OCI-LY7 (cell line): ENCODE results near the gene NSUN7. TPM values are rescaled to one million over a fixed set of nuclear protein-coding genes. Genes with fewer than 3 reads are reported as not detected.

ENCODE experiments used
- BruUV-seq: library from RNA; stranded (reverse); fragments of 400-500 nt; replicated peaks from 2 replicates; lab custom pipeline; 2021; lab: Mats Ljungman, UMichigan
- CTCF ChIA-PET: fragments of 300-600 bp; sonication (Branson Sonifier 250); formaldehyde crosslinking; loops from one replicate; lab custom pipeline; 2022; ENCODE audit warnings: antibody characterized with exemption; ENCODE audit not compliant: unreplicated experiment; lab: Charles Lee
- POLR2A ChIA-PET: fragments of 300-600 bp; sonication (Branson Sonifier 250); formaldehyde crosslinking; loops from one replicate; lab custom pipeline; 2022; ENCODE audit warnings: antibody characterized with exemption; lab: Charles Lee
- DNase-seq: peaks from one replicate; pipeline ENCODE4 v3.0.0-alpha.2; 2015; ENCODE audit warnings: low spot score
- H2AFZ ChIP-seq: fragments of 200-600 bp; sonication (generic), shearing (Covaris generic); 2 replicates; pipeline ENCODE4 v1.6.1; 2014; ENCODE audit warnings: mild to moderate bottlenecking, antibody characterized with exemption, low read length, moderate library complexity
- H3K27ac ChIP-seq: fragments of 200-600 bp; sonication (generic); 2 replicates; pipeline ENCODE4 v1.5.1; 2014; ENCODE audit warnings: mixed run types, low read depth, mild to moderate bottlenecking, moderate library complexity, low read length, inconsistent platforms; ENCODE audit not compliant: poor library complexity, severe bottlenecking
- H3K36me3 ChIP-seq: fragments of 200-600 bp; sonication (generic); 2 replicates; pipeline ENCODE4 v1.6.1; 2014; ENCODE audit warnings: mild to moderate bottlenecking, antibody characterized with exemption, low read length, moderate library complexity, mixed read lengths; ENCODE audit not compliant: insufficient read depth
- H3K4me1 ChIP-seq: fragments of 200-600 bp; sonication (generic); 2 replicates; pipeline ENCODE4 v1.5.1; 2014; ENCODE audit warnings: mild to moderate bottlenecking, low read length; ENCODE audit not compliant: insufficient read depth, poor library complexity, severe bottlenecking
- H3K4me2 ChIP-seq: fragments of 200-600 bp; sonication (generic); 2 replicates; pipeline ENCODE4 v1.6.1; 2014; ENCODE audit warnings: mild to moderate bottlenecking, low read length
- H3K4me3 ChIP-seq: fragments of 200-600 bp; sonication (generic); 2 replicates; pipeline ENCODE4 v1.5.1; 2014; ENCODE audit warnings: mild to moderate bottlenecking, low read depth, low read length; ENCODE audit not compliant: poor library complexity, severe bottlenecking
- H3K79me2 ChIP-seq: fragments of 200-600 bp; sonication (generic); 2 replicates; pipeline ENCODE4 v1.6.1; 2016; ENCODE audit warnings: low read depth, mild to moderate bottlenecking, low read length, moderate library complexity, mixed read lengths; ENCODE audit not compliant: insufficient read depth
- H3K9me2 ChIP-seq: fragments of 200-600 bp; sonication (generic); 2 replicates; pipeline ENCODE4 v1.6.1; 2016; ENCODE audit warnings: mild to moderate bottlenecking, low read length, mixed read lengths; ENCODE audit not compliant: insufficient read depth
- H3K9me3 ChIP-seq: fragments of 200-600 bp; sonication (generic); 2 replicates; pipeline ENCODE4 v1.6.1; 2014; ENCODE audit warnings: mild to moderate bottlenecking, mixed run types, low read length, mixed read lengths
- H4K20me1 ChIP-seq: fragments of 200-600 bp; sonication (generic); 2 replicates; pipeline ENCODE4 v1.6.1; 2014; ENCODE audit warnings: mild to moderate bottlenecking, antibody characterized with exemption, low read length, moderate library complexity, mixed read lengths; ENCODE audit not compliant: insufficient read depth
- CTCF ChIP-seq: fragments of 200-600 bp; sonication (generic); conservative IDR thresholded peaks from 2 replicates; pipeline ENCODE4 v1.5.1; 2014; ENCODE audit warnings: mild to moderate bottlenecking, antibody characterized with exemption, low read length, moderate library complexity, mixed read lengths
- EZH2phosphoT487 ChIP-seq: fragments of 200-600 bp; sonication (generic); IDR thresholded peaks from 2 replicates; pipeline ENCODE4 v1.6.1; 2018; ENCODE audit warnings: low read depth, borderline replicate concordance, mild to moderate bottlenecking, mixed run types, antibody characterized with exemption, low read length, moderate library complexity, mixed read lengths
- intact Hi-C: fragments of 100-400 bp; cut with micrococcal nuclease; formaldehyde crosslinking; loops from one replicate; pipeline ENCODE4 v1.10.0; 2022; ENCODE audit not compliant: unreplicated experiment
- total RNA-seq, 2 experiments: library from RNA; depleted of rRNA in 1 of 2; stranded (reverse); fragments of >200 nt in 1 of 2; shearing (Covaris generic) in 1 of 2; gene quantifications; 2 replicates each; pipeline ENCODE4 v1.2.3, GENCODE V29; 2014 to 2022

NSUN7 gene
- total RNA-seq, 2 experiments from 2014 or later, result 0.13 TPM; not detected in 1

DNA sequence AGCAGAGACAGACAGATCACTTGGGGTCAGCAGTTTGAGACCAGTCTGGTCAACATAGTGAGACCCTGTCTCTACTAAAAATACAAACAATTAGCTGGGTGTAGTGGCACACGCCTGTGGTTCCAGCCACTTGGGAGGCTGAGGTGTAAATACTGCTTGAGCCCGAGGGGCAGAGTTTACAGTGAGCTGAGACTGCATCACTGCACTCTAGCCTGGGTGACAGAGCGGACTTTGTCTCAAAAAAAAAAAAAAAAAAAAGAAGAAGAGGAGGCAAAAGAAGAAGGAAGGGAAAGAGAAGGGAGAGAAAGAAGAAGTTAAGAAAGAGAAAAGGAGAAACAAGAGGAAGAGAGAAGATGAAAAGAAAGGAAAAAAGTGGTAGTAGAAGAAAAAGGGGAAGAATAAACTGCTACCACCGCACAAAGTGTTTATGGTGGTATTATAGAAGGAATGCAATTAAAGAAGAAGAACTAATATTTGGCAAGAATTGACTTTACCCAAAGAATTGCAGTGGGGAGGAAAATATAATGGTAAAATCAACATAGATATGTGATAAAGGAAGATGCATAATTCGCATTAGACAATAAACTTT is 19.6 kb upstream of the NSUN7 start:
- no peak for TF ChIP-seq EZH2phosphoT487
- no peak overlapping the region for H2AFZ ChIP-seq
- no peaks in the 10 kb centered on the region for H3K4me1 ChIP-seq
- POLR2A ChIA-PET, result interaction anchor here (0.6 kb wide), 2 partner anchors 77 to 305 kb away, joined by 3 to 4 read pairs; no protein-coding TSS in a partner anchor
- H3K4me3 ChIP-seq, result no peak overlapping the region
- no peak overlapping the region for H3K27ac ChIP-seq
- H3K9me3 ChIP-seq, result no peaks in the 10 kb centered on the region
- H4K20me1 ChIP-seq, result no peaks in the 10 kb centered on the region
- no peak overlapping the region for H3K4me2 ChIP-seq
- no peaks in the 10 kb centered on the region for H3K9me2 ChIP-seq
- DNase-seq, result no peak
- CTCF ChIA-PET, result no interaction called here
- intact Hi-C loops, result loop anchor here (10.0 kb wide), 1 partner anchor 935 kb away; no protein-coding TSS in a partner anchor
- H3K36me3 ChIP-seq, result no peaks in the 10 kb centered on the region
- no peaks in the 10 kb centered on the region for H3K79me2 ChIP-seq
- BruUV-seq, result no TSS peak

- no peaks in the 10 kb centered on the region for H4K20me1 ChIP-seq
- H3K4me3 ChIP-seq, result no peak overlapping the region
- H3K36me3 ChIP-seq, result no peaks in the 10 kb centered on the region
- TF ChIP-seq CTCF (no peak), EZH2phosphoT487 (no peak)
- BruUV-seq, result no TSS peak
- no peaks in the 10 kb centered on the region for H3K9me3 ChIP-seq
- ChIA-PET CTCF (no interaction called here), POLR2A (interaction anchor here (0.7 to 1.0 kb wide), 2 partner anchors 11 to 86 kb away, joined by 4 read pairs; no protein-coding TSS in a partner anchor)
- H3K27ac ChIP-seq, result no peak overlapping the region
- intact Hi-C loops, result loop anchor here (10.0 kb wide), 1 partner anchor 933 kb away; no protein-coding TSS in a partner anchor
- H3K9me2 ChIP-seq, result no peaks in the 10 kb centered on the region
- no peak for DNase-seq
- 0 out of 2 replicates have a peak overlapping the region, but pooled peaks have one; percentile 18 for H2AFZ ChIP-seq
- H3K4me1 ChIP-seq, result no peaks in the 10 kb centered on the region
- H3K4me2 ChIP-seq, result no peak overlapping the region
- no peaks in the 10 kb centered on the region for H3K79me2 ChIP-seq
These were observed 18.4 kb upstream of the NSUN7 start for GRCh38 chr4:40731361-40731760.

DNA sequence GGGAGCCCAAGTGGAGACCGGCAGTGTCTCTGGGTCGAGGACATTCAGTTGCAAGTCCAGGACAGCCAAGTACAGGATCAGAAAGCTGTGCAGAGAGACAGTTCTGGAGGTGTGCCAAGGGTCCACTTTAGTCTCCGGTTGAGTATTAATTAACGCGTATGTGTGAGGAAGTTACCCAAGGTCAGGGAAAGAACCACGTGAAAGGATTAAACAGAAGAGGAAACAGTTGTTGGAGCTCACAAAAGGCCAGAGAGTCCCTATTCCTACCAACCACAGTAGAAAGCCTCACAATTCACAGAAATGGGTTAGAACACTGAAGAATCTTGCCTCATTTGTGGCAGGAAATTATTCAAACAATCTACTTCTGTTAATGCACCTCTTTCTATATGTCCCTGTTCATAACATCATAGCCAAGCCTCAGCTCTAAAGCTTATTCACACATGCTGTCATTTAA is 17.9 kb upstream of the NSUN7 start:
- Histone ChIP-seq H3K27ac (no peak overlapping the region), H3K4me2 (no peak overlapping the region), H3K9me2 (no peaks in the 10 kb centered on the region), H3K36me3 (no peaks in the 10 kb centered on the region), H3K79me2 (no peaks in the 10 kb centered on the region), H3K4me3 (no peak overlapping the region), H4K20me1 (no peaks in the 10 kb centered on the region), H2AFZ (0 out of 2 replicates have a peak overlapping the region, but pooled peaks have one; percentile 18), H3K9me3 (no peaks in the 10 kb centered on the region), H3K4me1 (no peaks in the 10 kb centered on the region)
- POLR2A ChIA-PET, result interaction anchor here (0.7 to 1.0 kb wide), 2 partner anchors 12 to 86 kb away, joined by 4 read pairs; no protein-coding TSS in a partner anchor
- intact Hi-C loops, result loop anchor here (10.0 kb wide), 1 partner anchor 933 kb away; no protein-coding TSS in a partner anchor
- no peak for DNase-seq
- CTCF ChIA-PET, result no interaction called here
- TF ChIP-seq EZH2phosphoT487 (no peak), CTCF (no peak)
- BruUV-seq, result no TSS peak
